Endothelial cell of umbilical vein (primary cell): Measurements from ENCODE around the gene ADGRG7. TPM values are rescaled to one million over a fixed set of nuclear protein-coding genes. Genes with fewer than 3 reads are reported as not detected.

ENCODE experiments used
- BruUV-seq: library from RNA; stranded (reverse); fragments of 400-500 nt; replicated peaks from 2 replicates; lab custom pipeline; 2021; lab: Mats Ljungman, UMichigan
- CTCF ChIA-PET: fragments of 300-600, 350-600 bp; sonication (Branson Sonifier 250); formaldehyde crosslinking; loops from one replicate; lab custom pipeline; 2021; ENCODE audit warnings: antibody characterized with exemption, inconsistent platforms; lab: Charles Lee
- POLR2A ChIA-PET: fragments of 300-600, 350-600 bp; sonication (Branson Sonifier 250); formaldehyde crosslinking; loops from one replicate; lab custom pipeline; 2021; ENCODE audit warnings: antibody characterized with exemption, inconsistent platforms; lab: Charles Lee
- DNase-seq: peaks from one replicate; pipeline ENCODE4 v3.0.0-alpha.2; 2011; ENCODE audit warnings: low read depth, low spot score
- FAIRE-seq: peaks from 2 replicates; lab custom pipeline; 2011; peaks lifted over from hg19 to GRCh38; lab: Jason Lieb, UNC
- H2AFZ ChIP-seq: 2 replicates; pipeline ENCODE4 v1.6.0; 2012; ENCODE audit warnings: low read depth, low read length, control low read depth, inconsistent platforms
- H3K27ac ChIP-seq: 2 replicates; pipeline ENCODE4 v1.5.1; 2011; ENCODE audit warnings: low read depth, mild to moderate bottlenecking, control low read depth, low read length, moderate library complexity; ENCODE audit not compliant: insufficient read depth
- H3K27me3 ChIP-seq, 2 experiments: 2 replicates each; pipeline versions ENCODE4 v1.6.0 to v1.6.1; 2011; ENCODE audit warnings: low read length in 2 of 2, mixed read lengths in 1 of 2; ENCODE audit not compliant: control insufficient read depth in 2 of 2, insufficient read depth in 2 of 2
- H3K36me3 ChIP-seq, 2 experiments: 2 replicates in 1 of 2; 3 replicates in 1 of 2; pipeline ENCODE4 v1.5.1; 2011; ENCODE audit warnings: low read length in 2 of 2, mild to moderate bottlenecking in 1 of 2, moderate library complexity in 1 of 2; ENCODE audit not compliant: control insufficient read depth in 2 of 2, insufficient read depth in 2 of 2; ENCODE audit errors: extremely low read depth in 1 of 2
- H3K4me1 ChIP-seq: 3 replicates; pipeline ENCODE4 v1.5.1; 2011; ENCODE audit warnings: mild to moderate bottlenecking, low read length; ENCODE audit not compliant: control insufficient read depth, insufficient read depth; ENCODE audit errors: extremely low read depth
- H3K4me2 ChIP-seq: 2 replicates; pipeline ENCODE4 v1.6.1; 2011; ENCODE audit warnings: low read length, control low read depth, mixed read lengths; ENCODE audit not compliant: insufficient read depth
- H3K4me3 ChIP-seq, 3 experiments: fragments of 200-600 bp in 1 of 3; sonication (generic), shearing (Covaris generic) in 1 of 3; replicated peaks in 1 of 3; 2 replicates each; pipeline ENCODE4 v1.5.1; 2011 to 2016; ENCODE audit warnings: control low read depth in 3 of 3, low read length in 3 of 3, mild to moderate bottlenecking in 2 of 3, inconsistent platforms in 1 of 3, low read depth in 1 of 3, moderate library complexity in 1 of 3; ENCODE audit not compliant: insufficient read depth in 1 of 3
- H3K79me2 ChIP-seq: 2 replicates; pipeline ENCODE4 v1.6.0; 2012; ENCODE audit warnings: low read length, inconsistent platforms; ENCODE audit not compliant: control insufficient read depth, insufficient read depth
- H3K9ac ChIP-seq: replicated peaks from 2 replicates; pipeline ENCODE3; 2011; ENCODE audit warnings: low read length, control low read depth; ENCODE audit not compliant: insufficient read depth; ENCODE audit errors: extremely low read depth
- H3K9me1 ChIP-seq: replicated peaks from 3 replicates; pipeline ENCODE4 v1.6.0; 2011; ENCODE audit warnings: mild to moderate bottlenecking, low read length; ENCODE audit not compliant: control insufficient read depth, insufficient read depth; ENCODE audit errors: extremely low read depth
- H3K9me3 ChIP-seq: replicated peaks from 2 replicates; pipeline ENCODE4 v1.5.1; 2012; ENCODE audit warnings: low read length, inconsistent platforms; ENCODE audit not compliant: control insufficient read depth, insufficient read depth
- H4K20me1 ChIP-seq: replicated peaks from 2 replicates; pipeline ENCODE3; 2011; ENCODE audit warnings: mild to moderate bottlenecking, low read length; ENCODE audit not compliant: control insufficient read depth, insufficient read depth; ENCODE audit errors: extremely low read depth
- EZH2 ChIP-seq: IDR thresholded peaks from 2 replicates; pipeline ENCODE4 v1.6.1; 2012; ENCODE audit warnings: borderline replicate concordance, low read depth, mild to moderate bottlenecking, moderate library complexity, low read length, inconsistent platforms; ENCODE audit not compliant: severe bottlenecking
- FOS ChIP-seq: IDR thresholded peaks from 2 replicates; pipeline ENCODE4 v1.6.1; 2011; ENCODE audit warnings: mild to moderate bottlenecking, low read length, moderate library complexity, borderline replicate concordance; ENCODE audit not compliant: insufficient read depth
- GATA2 ChIP-seq: IDR thresholded peaks from 2 replicates; pipeline ENCODE4 v1.7.0; 2011; ENCODE audit warnings: low read depth, mild to moderate bottlenecking, moderate library complexity, mixed read lengths, low read length; ENCODE audit not compliant: insufficient read length, insufficient read depth
- JUN ChIP-seq: IDR thresholded peaks from 2 replicates; pipeline ENCODE4 v1.6.1; 2011; ENCODE audit warnings: borderline replicate concordance, low read depth; ENCODE audit not compliant: insufficient read length, insufficient read depth
- MYC ChIP-seq: IDR thresholded peaks from one replicate; pipeline ENCODE4 v1.6.1; 2011; ENCODE audit warnings: mild to moderate bottlenecking, low read depth, low read length
- POLR2A ChIP-seq: IDR thresholded peaks from 2 replicates; pipeline ENCODE4 v1.6.1; 2012; ENCODE audit warnings: low read depth, mild to moderate bottlenecking, control low read depth, low read length
- POLR2AphosphoS5 ChIP-seq: IDR thresholded peaks from 2 replicates; pipeline ENCODE4 v1.6.1; 2012; ENCODE audit warnings: low read depth, mild to moderate bottlenecking, control low read depth, low read length, moderate library complexity; ENCODE audit not compliant: insufficient read depth
- dilution Hi-C: fragments of 300-500 bp; cut with MboI; formaldehyde crosslinking; loops from one replicate; pipeline ENCODE4 v1.15.0; 2019; ENCODE audit warnings: low sequenced_read_pairs; ENCODE audit not compliant: extremely low pct_ligation_motif_present
- intact Hi-C: fragments of 100-400 bp; cut with micrococcal nuclease; formaldehyde crosslinking; loops from one replicate; pipeline ENCODE4 v1.10.0; 2022
- polyA plus RNA-seq, 4 experiments: library from polyadenylated mRNA; depleted of rRNA in 3 of 4; stranded (reverse) in 3 of 4; unstranded in 1 of 4; fragments of >200 nt; gene quantifications; 2 replicates each; pipeline versions ENCODE4 v1.2.1 to v1.2.3, GENCODE V29; 2011 to 2012; ENCODE audit warnings: missing spikeins in 1 of 4
- total RNA-seq: library from RNA; stranded (reverse); gene quantifications from 2 replicates; pipeline ENCODE4 v1.2.3, GENCODE V29; 2021
- TF ChIP-seq, protein P1 (sequence below): IDR thresholded peaks from 2 replicates; pipeline ENCODE4 v1.6.1; 2011; ENCODE audit not compliant: insufficient read depth, insufficient read length
- TF ChIP-seq, protein P2 (sequence below), 2 donors: IDR thresholded peaks; 1 replicate in 1 of 2; 2 replicates in 1 of 2; pipeline ENCODE4 v1.5.1; 2011; ENCODE audit warnings: low read length in 2 of 2, mild to moderate bottlenecking in 2 of 2, moderate library complexity in 2 of 2, control low read depth in 1 of 2, inconsistent platforms in 1 of 2, low read depth in 1 of 2; ENCODE audit not compliant: insufficient read depth in 1 of 2; ENCODE audit errors: extremely low read depth in 1 of 2

Gene ADGRG7
- total and polyA plus RNA-seq, 2 donors (not counting 3 experiments of a cell fraction or from before 2014, with no cell fraction given) = not detected

DNA sequence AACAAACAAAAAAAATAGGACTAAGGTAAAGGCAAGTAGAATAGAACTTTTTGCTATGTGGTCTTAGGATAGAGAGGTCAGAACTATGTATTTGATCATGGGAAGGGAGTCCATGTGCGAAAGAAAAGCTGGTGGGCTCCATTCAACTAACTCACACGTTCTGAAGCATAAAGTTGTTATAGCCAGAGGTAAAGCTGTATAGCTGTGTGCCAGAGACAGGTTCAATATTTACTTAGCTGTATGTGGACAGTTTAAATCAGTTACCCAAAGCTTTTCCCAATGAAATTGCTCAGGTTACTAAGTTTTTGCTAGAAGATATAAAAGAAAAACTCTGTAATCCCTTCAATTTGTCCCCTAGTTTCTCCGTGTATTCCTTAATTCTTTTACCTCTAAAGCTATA lies 37.8 kb downstream of the ADGRG7 start:
- H3K9me1 ChIP-seq = no peaks in the 10 kb centered on the region
- peaks cover 9% of the 10 kb centered on the region for H3K4me1 ChIP-seq
- no peak overlapping the region for H3K4me3 ChIP-seq
- dilution Hi-C loops (no loop called here), intact Hi-C loops (no loop called here)
- no peaks in the 10 kb centered on the region for H3K36me3 ChIP-seq
- BruUV-seq = no TSS peak
- H3K9me3 ChIP-seq = no peaks in the 10 kb centered on the region
- no peak for FAIRE-seq
- H2AFZ ChIP-seq = no peak overlapping the region
- TF ChIP-seq POLR2A (no peak), GATA2 (no peak), POLR2AphosphoS5 (no peak), JUN (no peak)
- TF ChIP-seq, protein P1, sequence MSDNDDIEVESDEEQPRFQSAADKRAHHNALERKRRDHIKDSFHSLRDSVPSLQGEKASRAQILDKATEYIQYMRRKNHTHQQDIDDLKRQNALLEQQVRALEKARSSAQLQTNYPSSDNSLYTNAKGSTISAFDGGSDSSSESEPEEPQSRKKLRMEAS = no peak
- TF ChIP-seq, protein P2, sequence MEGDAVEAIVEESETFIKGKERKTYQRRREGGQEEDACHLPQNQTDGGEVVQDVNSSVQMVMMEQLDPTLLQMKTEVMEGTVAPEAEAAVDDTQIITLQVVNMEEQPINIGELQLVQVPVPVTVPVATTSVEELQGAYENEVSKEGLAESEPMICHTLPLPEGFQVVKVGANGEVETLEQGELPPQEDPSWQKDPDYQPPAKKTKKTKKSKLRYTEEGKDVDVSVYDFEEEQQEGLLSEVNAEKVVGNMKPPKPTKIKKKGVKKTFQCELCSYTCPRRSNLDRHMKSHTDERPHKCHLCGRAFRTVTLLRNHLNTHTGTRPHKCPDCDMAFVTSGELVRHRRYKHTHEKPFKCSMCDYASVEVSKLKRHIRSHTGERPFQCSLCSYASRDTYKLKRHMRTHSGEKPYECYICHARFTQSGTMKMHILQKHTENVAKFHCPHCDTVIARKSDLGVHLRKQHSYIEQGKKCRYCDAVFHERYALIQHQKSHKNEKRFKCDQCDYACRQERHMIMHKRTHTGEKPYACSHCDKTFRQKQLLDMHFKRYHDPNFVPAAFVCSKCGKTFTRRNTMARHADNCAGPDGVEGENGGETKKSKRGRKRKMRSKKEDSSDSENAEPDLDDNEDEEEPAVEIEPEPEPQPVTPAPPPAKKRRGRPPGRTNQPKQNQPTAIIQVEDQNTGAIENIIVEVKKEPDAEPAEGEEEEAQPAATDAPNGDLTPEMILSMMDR (IDR thresholded peaks at IDR 0.05; ENCODE audit: extremely low read depth in 1 of 2, insufficient read depth in 1 of 2, low read depth in 1 of 2, low read length in 2 of 2) = no peak
- ChIA-PET POLR2A (no interaction called here), CTCF (interaction anchor here (0.9 to 1.4 kb wide), 6 partner anchors 11 to 185 kb away, joined by 3 to 4 read pairs (median 3); no protein-coding TSS in a partner anchor)
- H4K20me1 ChIP-seq = no peaks in the 10 kb centered on the region
- no peak overlapping the region for H3K4me2 ChIP-seq
- H3K27me3 ChIP-seq = no peaks in the 10 kb centered on the region
- no peak overlapping the region for H3K9ac ChIP-seq
- no peak for DNase-seq
- no peaks in the 10 kb centered on the region for H3K79me2 ChIP-seq
- H3K27ac ChIP-seq = no peak overlapping the region

DNA sequence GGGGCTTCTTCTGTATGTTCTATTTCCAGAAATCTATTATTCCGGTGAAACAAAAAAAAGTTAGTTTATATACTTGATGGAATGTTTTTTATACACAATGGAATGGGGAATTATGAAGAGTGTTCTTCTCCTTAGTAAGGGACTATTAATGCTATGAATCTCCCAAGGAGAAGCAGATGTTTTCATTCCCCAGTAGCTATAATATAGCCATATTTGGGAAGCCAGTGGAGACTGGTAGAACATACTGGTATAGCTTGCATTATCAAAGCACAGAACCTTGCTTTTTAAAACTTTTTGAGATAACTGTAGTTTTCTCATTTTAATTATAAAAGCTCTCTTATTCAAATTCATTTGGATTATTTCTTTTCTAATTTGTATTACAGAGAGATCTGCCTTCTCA lies 38.3 kb downstream of the ADGRG7 start:
- no peaks in the 10 kb centered on the region for H4K20me1 ChIP-seq
- H3K27me3 ChIP-seq = no peaks in the 10 kb centered on the region
- TF ChIP-seq EZH2 = no peak
- no peak for TF ChIP-seq JUN
- TF ChIP-seq GATA2 = no peak
- TF ChIP-seq POLR2A = no peak
- TF ChIP-seq, protein P2 (IDR thresholded peaks at IDR 0.05; ENCODE audit: extremely low read depth in 1 of 2, insufficient read depth in 1 of 2, low read depth in 1 of 2, low read length in 2 of 2) = no peak
- TF ChIP-seq FOS = no peak
- TF ChIP-seq MYC = no peak
- TF ChIP-seq, protein P1 = no peak
- TF ChIP-seq POLR2AphosphoS5 = no peak
- BruUV-seq = no TSS peak
- no peaks in the 10 kb centered on the region for H3K36me3 ChIP-seq
- H3K9ac ChIP-seq = no peak overlapping the region
- DNase-seq (no peak), FAIRE-seq (no peak)
- peaks cover 9% of the 10 kb centered on the region for H3K4me1 ChIP-seq
- no peaks in the 10 kb centered on the region for H3K9me1 ChIP-seq
- H3K4me3 ChIP-seq = no peak overlapping the region
- H3K27ac ChIP-seq = no peak overlapping the region
- POLR2A ChIA-PET = no interaction called here
- H2AFZ ChIP-seq = no peak overlapping the region
- intact Hi-C loops = no loop called here
- no peak overlapping the region for H3K4me2 ChIP-seq
- CTCF ChIA-PET = interaction anchor here (0.9 to 1.4 kb wide), 6 partner anchors 11 to 185 kb away, joined by 3 to 4 read pairs (median 3); no protein-coding TSS in a partner anchor
- dilution Hi-C loops = no loop called here
- H3K79me2 ChIP-seq = no peaks in the 10 kb centered on the region
- no peaks in the 10 kb centered on the region for H3K9me3 ChIP-seq
